GM10248 (cell line): ENCODE measurements around the gene LGI4.

Experiments
- CTCF ChIA-PET: fragments of 300-600 bp; sonication (Branson Sonifier 250); formaldehyde crosslinking; extraction: SDS; loops from one replicate; lab custom pipeline; 2021; ENCODE audit warnings: antibody characterized with exemption; lab: Yijun Ruan, JAX
- POLR2A ChIA-PET: fragments of 350-650 bp; sonication (Branson Sonifier 250); formaldehyde crosslinking; extraction: SDS; loops from one replicate; lab custom pipeline; 2020; ENCODE audit warnings: antibody characterized with exemption; lab: Yijun Ruan, JAX
- DNase-seq: peaks from one replicate; pipeline ENCODE4 v3.0.0; 2012; ENCODE audit errors: extremely low spot score
- CTCF ChIP-seq: IDR thresholded peaks from 2 replicates; pipeline ENCODE4 v1.5.1; 2012; ENCODE audit warnings: mild to moderate bottlenecking, low read depth; ENCODE audit errors: extremely low read depth, missing control alignments, control extremely low read depth

Gene LGI4

GRCh38 chr19:35083691-35084508, 51.0 kb downstream of the LGI4 start:
- CTCF ChIA-PET: interaction anchor here (8.3 kb wide), 1 partner anchor 17 kb away, joined by 38 read pairs; no protein-coding TSS in a partner anchor
- DNase-seq: no peak
- POLR2A ChIA-PET: no interaction called here
- no peak for TF ChIP-seq CTCF

- ChIA-PET CTCF (interaction anchor here (0.8 to 8.3 kb wide), 3 partner anchors 11 to 37 kb away, joined by 3 to 38 read pairs (median 5); no protein-coding TSS in a partner anchor), POLR2A (no interaction called here)
- TF ChIP-seq CTCF: no peak
- DNase-seq: no peak
Measured at GRCh38 chr19:35081201-35081600, 53.7 kb downstream of the LGI4 start.

- DNase-seq: no peak
- CTCF ChIA-PET: interaction anchor here (1.2 to 8.3 kb wide), 4 partner anchors 9 to 36 kb away, joined by 4 to 38 read pairs (median 5); no protein-coding TSS in a partner anchor
- POLR2A ChIA-PET: no interaction called here
- no peak for TF ChIP-seq CTCF
Measured at GRCh38 chr19:35080613-35081170, 54.2 kb downstream of the LGI4 start.

- TF ChIP-seq CTCF: no peak
- ChIA-PET CTCF (interaction anchor here (1.2 to 8.3 kb wide), 3 partner anchors 10 to 36 kb away, joined by 4 to 38 read pairs (median 5); no protein-coding TSS in a partner anchor), POLR2A (no interaction called here)
- no peak for DNase-seq
Measured at GRCh38 chr19:35079826-35080225, 55.0 kb downstream of the LGI4 start.

GRCh38 chr19:35077411-35078223, 57.2 kb downstream of the LGI4 start:
- DNase-seq: no peak
- POLR2A ChIA-PET: no interaction called here
- TF ChIP-seq CTCF: no peak
- CTCF ChIA-PET: interaction anchor here (1.2 to 8.3 kb wide), 2 partner anchors 8 to 10 kb away, joined by 3 to 38 read pairs; no protein-coding TSS in a partner anchor

GRCh38 chr19:35076657-35077056, 58.2 kb downstream of the LGI4 start:
- CTCF ChIA-PET: interaction anchor here (8.3 kb wide), 1 partner anchor 9 kb away, joined by 38 read pairs; no protein-coding TSS in a partner anchor

More at GRCh38 chr19:35076657-35077056, 58.2 kb downstream of the LGI4 start:
- POLR2A ChIA-PET: no interaction called here
- no peak for DNase-seq
- TF ChIP-seq CTCF: no peak
